HG03521 (cell line): ENCODE results near the gene SLC16A2.

Experiments
- ATAC-seq: cut with Tn5 transposase; IDR thresholded peaks from one replicate; pipeline ENCODE4 v1.9.1; 2021; ENCODE audit warnings: mild to moderate bottlenecking, moderate library complexity; ENCODE audit not compliant: unreplicated experiment

Gene SLC16A2

GRCh38 chrX:74535408-74536151, 114.3 kb downstream of the SLC16A2 start:
- no peak for ATAC-seq

GRCh38 chrX:74536152-74536831, 115.0 kb downstream of the SLC16A2 start:
- ATAC-seq, result peak; percentile 65

- peak; percentile 2 for ATAC-seq
Measured at GRCh38 chrX:74536832-74537371, 115.6 kb downstream of the SLC16A2 start.

GRCh38 chrX:74540635-74541249, 119.4 kb downstream of the SLC16A2 start:
- ATAC-seq, result no peak

- no peak for ATAC-seq
Measured at GRCh38 chrX:74545880-74546523, 124.7 kb downstream of the SLC16A2 start.

- no peak for ATAC-seq
Measured at GRCh38 chrX:74546984-74547383, 125.7 kb downstream of the SLC16A2 start.

- peak; percentile 80 for ATAC-seq
Measured at GRCh38 chrX:74550295-74550802, 129.1 kb downstream of the SLC16A2 start.

GRCh38 chrX:74551934-74552333, 130.6 kb downstream of the SLC16A2 start:
- ATAC-seq, result no peak

- ATAC-seq, result no peak
Measured at GRCh38 chrX:74557378-74557777, 136.1 kb downstream of the SLC16A2 start.

- ATAC-seq, result no peak
Measured at GRCh38 chrX:74578137-74578536, 156.8 kb downstream of the SLC16A2 start.

- ATAC-seq, result no peak
Measured at GRCh38 chrX:74579597-74580198, 158.4 kb downstream of the SLC16A2 start.
